Cerebellar nuclear complex (tissue), 1 donor: ENCODE measurements around the gene CFC1.
"Not testable (repeated sequence)": the region's sequence is repeated elsewhere in the genome, so short reads cannot be mapped to it uniquely, and the experiment has no call there.

ENCODE experiments used
- DNase-seq, 2 experiments: peaks; one replicate each; lab custom pipeline; 2025; lab: John Stamatoyannopoulos, UW

Gene CFC1

DNA sequence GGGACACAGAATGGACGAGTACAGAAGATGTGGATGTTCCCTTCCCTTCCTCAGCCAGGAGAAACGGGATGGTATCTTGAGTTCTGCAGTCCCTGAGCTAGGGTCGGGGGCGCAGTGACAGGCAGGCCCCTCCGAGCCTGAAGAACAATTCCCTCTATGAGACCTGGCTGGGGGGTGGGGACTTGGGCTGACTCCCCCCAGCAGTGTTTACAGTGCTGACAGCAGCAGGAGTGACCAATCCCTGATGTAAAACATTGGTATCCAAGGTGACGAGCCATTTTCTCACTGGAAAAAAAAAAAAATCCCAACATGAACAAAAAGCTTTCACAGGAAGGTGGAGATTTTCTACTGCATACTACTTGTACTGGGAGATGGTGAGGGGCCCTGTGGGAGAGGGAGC, at the start of gene CFC1:
Gene CFC1, minus strand, starts transcription at position 183 of the 400 bp plus-strand sequence. CDS start 288 bp downstream, outside the sequence.
- not testable (repeated sequence) for DNase-seq

GRCh38 chr2:130641688-130642087, 42.3 kb upstream of the CFC1 start:
- not testable (repeated sequence) for DNase-seq

- not testable (repeated sequence) for DNase-seq
Observed at GRCh38 chr2:130638973-130639372, 39.6 kb upstream of the CFC1 start.

- not testable (repeated sequence) for DNase-seq
Observed at GRCh38 chr2:130628784-130629475, 29.6 kb upstream of the CFC1 start.

DNA sequence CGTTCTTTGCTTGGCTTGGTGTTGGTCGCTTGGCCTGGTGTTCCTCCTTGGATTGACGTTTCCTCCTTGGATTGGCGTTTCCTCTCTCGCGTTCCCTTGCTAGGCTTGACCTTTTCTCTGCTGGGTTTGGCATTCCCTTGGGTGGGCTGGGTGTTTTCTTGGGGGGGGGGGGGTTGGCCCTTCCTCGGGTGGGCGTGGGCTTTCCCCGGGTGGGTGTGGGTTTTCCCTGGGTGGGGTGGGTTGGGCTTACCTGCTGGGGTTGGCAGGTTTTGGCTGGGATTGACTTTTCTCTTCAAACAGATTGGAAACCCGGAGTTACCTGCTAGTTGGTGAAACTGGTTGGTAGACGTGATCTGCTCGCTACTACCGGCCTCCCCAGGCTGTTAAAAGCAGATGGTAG, 11.8 kb upstream of the CFC1 start, which contains the start of gene POTEJ:
Gene POTEJ, plus strand, starts transcription at position 301 of the 400 bp plus-strand sequence. Its CDS starts 93 bp downstream, at position 394.
- not testable (repeated sequence) for DNase-seq

DNA sequence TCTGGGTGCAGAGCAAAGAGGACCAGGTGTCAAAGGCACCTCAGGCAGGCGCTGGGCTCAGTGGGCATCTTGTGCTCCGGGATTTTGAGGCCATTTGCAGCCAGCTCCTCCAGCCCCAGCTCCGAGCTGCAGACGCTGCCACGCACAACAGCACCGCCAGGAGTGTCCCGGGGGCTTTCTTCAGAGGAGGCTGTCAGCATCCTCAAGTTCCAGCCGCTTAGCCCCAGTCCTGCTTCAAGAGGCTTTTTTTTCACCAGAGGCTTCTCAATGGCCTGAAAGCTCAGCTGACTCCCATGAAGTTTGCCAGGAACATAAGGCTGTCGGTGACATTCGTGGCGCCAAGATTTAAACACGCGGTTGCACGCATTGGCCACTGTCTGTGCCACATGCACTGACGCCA, 11.1 kb upstream of the CFC1 start:
- DNase-seq: not testable (repeated sequence)

- not testable (repeated sequence) for DNase-seq
Observed at GRCh38 chr2:130609002-130609920, 9.9 kb upstream of the CFC1 start.

DNA sequence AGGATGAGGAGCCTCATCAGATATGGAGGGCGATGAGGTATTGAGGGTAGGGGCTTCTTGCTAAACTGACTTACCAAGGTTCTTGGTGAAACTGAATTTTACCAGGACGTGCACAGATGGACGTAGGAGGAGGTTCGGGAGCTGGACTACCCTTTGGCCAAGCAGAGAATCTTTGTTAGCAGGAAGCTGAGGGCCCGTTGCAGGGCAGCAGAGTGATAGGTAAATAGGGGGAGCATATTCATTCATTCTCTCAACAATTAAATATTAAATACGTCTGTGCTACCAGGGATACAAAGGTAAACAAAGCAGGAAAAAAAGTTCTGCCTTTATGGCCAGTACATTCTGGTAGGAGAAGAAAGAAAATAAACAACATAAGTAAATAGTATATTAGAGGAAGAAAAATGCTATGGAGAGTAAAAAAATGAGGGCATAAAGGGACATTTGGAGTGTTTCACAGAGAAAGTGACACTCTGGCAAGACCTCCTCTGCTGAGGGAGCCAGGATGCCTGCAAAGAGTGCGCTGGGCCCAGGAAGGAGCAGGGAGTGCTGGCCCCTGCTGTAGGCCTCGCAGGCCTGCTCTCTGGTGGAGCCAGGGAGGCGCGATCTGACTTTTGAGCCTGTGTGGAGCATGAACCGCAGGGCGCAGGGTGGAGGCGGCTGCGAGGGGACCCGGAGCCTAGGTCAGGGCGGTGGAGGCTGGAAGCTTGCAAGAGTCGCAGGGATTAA, 9.1 kb upstream of the CFC1 start:
- not testable (repeated sequence) for DNase-seq

GRCh38 chr2:130601648-130602302, 2.4 kb upstream of the CFC1 start:
- DNase-seq: not testable (repeated sequence)

DNA sequence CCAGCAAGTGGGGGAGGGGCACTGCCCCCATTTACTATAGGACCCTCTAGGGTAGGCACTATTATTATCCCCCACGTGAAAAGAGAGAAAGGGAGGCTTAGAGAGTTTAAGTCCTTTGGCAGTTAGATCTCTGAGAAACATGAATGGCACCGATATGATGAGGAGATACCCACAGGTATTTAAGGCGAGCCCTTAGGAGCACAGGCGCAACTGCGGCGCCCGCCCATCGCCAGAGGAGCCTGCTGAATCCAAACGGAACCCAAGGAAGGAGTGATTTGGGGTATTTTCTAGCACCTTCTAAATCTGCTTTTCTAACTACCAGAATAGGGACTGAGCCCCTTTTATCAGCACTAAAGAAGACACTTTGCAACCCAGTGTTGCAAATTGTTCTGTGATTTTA, 551 bp upstream of the CFC1 start:
- not testable (repeated sequence) for DNase-seq

DNA sequence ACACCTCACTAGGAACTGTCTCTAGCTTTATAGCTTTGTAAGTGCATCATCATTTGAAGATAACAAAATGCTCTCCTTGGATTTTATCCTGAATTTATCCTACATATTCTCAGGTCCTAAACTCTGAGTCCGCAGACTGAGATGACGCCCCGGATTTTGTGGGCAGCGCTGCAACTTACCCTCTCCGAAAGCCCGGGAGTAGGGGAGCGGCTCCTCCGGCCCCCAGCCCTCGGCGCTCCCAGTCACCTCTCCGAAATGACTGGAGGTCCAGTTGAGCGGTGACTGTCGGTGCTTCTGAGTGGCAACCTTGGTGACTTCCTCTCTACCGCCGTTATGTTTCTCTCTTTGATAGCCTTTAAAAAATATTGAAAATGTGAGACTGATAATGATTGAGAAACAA, 912 bp downstream of the CFC1 start:
- not testable (repeated sequence) for DNase-seq

DNA sequence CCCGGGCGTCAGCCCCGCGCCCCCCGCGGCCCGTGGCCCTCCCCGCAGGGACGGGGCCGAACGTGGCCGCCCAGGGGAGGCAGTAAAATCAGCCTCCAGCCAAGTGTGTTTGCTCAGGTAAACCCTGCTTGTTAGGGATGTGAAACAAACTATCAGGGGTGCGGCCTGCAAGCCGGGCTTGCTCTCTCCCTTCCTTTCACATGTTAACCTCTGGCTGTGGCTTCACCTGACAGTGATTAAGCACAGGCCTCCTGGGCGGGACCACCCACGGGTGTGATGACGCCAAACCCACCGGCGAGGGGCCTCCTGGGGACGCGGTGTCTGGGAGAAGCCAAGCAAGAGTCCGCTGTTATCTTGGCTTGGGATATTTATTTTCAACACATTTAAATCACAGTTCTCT, 1.4 kb downstream of the CFC1 start:
- DNase-seq: not testable (repeated sequence)

DNA sequence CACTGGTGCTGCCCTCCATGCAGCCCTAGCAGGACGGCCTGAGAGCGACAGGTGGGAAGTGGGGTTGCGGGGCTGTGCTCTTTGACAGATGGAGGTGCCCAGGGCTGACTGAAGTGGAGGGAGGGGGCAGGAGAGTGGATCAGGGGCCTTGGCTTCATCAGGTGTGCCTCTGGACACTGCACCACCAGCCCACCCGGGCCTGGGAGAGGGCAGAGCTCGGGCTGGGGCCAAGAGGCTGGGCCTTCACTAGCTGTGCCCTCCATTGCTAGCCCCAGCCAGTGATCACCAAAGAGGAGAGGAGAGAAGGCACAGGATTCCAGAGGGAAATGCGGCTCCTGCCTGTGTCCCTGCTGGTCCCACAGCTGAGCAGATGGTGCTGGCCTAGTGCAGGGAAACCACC, 2.6 kb downstream of the CFC1 start:
- DNase-seq: not testable (repeated sequence)

DNA sequence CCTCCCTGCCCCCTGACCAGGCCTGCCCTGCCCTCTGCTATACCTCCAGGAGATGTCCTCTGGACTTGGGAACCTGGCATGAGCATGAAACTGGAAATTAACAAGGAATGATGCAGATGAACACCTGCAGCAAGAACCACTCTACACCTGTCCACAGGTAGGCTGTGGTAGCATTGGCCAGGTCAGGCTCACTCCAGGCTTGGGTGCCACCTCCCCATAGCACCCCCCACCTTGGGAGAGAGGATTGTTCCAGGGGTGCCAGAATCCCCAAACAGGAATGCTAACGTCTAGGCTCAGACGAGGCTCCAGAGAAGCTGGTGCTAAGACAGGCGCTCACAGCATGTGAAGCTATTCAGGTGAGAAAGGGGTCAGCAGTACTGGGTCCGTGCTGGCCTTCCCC, 5.4 kb downstream of the CFC1 start:
- DNase-seq: not testable (repeated sequence)

GRCh38 chr2:130592791-130593414, 6.5 kb downstream of the CFC1 start:
- DNase-seq: not testable (repeated sequence)

- DNase-seq: not testable (repeated sequence)
Observed at GRCh38 chr2:130590842-130591359, 8.5 kb downstream of the CFC1 start.

- not testable (repeated sequence) for DNase-seq
Observed at GRCh38 chr2:130590170-130590841, 9.1 kb downstream of the CFC1 start.

- not testable (repeated sequence) for DNase-seq
Observed at GRCh38 chr2:130588688-130589458, 10.5 kb downstream of the CFC1 start.

- DNase-seq: not testable (repeated sequence)
Observed at GRCh38 chr2:130584726-130585125, 14.6 kb downstream of the CFC1 start.
